Keratinocyte (primary cell): ENCODE measurements around the gene KRT2. TPM values are rescaled to one million over a fixed set of nuclear protein-coding genes. Genes with fewer than 3 reads are reported as not detected.

Experiments
- DNase-seq: peaks from one replicate; pipeline ENCODE4 v3.0.0-alpha.2; 2011; ENCODE audit warnings: low read depth, missing footprints, low spot score
- FAIRE-seq: peaks from 2 replicates; lab custom pipeline; 2011; peaks lifted over from hg19 to GRCh38; lab: Jason Lieb, UNC
- H2AFZ ChIP-seq: 2 replicates; pipeline ENCODE4 v1.6.0; 2012; ENCODE audit warnings: low read length, control low read depth, inconsistent platforms; ENCODE audit not compliant: control insufficient read depth
- H3K27ac ChIP-seq: 2 replicates; pipeline ENCODE4 v1.5.1; 2011; ENCODE audit warnings: low read length; ENCODE audit not compliant: control insufficient read depth, insufficient read depth
- H3K27me3 ChIP-seq: 3 replicates; pipeline ENCODE4 v1.6.0; 2011; ENCODE audit warnings: low read length; ENCODE audit not compliant: control insufficient read depth, insufficient read depth; ENCODE audit errors: extremely low read depth
- H3K36me3 ChIP-seq, 2 experiments: 2 replicates in 1 of 2; 3 replicates in 1 of 2; pipeline ENCODE4 v1.5.1; 2011; ENCODE audit warnings: low read length in 2 of 2, mild to moderate bottlenecking in 1 of 2; ENCODE audit not compliant: control insufficient read depth in 2 of 2, insufficient read depth in 2 of 2; ENCODE audit errors: extremely low read depth in 1 of 2
- H3K4me1 ChIP-seq: 3 replicates; pipeline ENCODE4 v1.5.1; 2011; ENCODE audit warnings: low read length; ENCODE audit not compliant: control insufficient read depth, insufficient read depth; ENCODE audit errors: extremely low read depth
- H3K4me2 ChIP-seq: 3 replicates; pipeline ENCODE4 v1.6.0; 2011; ENCODE audit warnings: low read depth, low read length; ENCODE audit not compliant: control insufficient read depth, insufficient read depth; ENCODE audit errors: extremely low read depth
- H3K4me3 ChIP-seq, 3 experiments: fragments of 200-600 bp in 1 of 3; sonication (generic) in 1 of 3; 2 replicates in 2 of 3; 3 replicates in 1 of 3; pipeline ENCODE4 v1.5.1; 2011 to 2016; ENCODE audit warnings: low read length in 3 of 3, mild to moderate bottlenecking in 3 of 3, control low read depth in 2 of 3, inconsistent platforms in 1 of 3, low read depth in 1 of 3, mixed read lengths in 1 of 3, mixed run types in 1 of 3, moderate library complexity in 1 of 3; ENCODE audit not compliant: control insufficient read depth in 2 of 3, insufficient read depth in 2 of 3; ENCODE audit errors: extremely low read depth in 1 of 3
- H3K79me2 ChIP-seq: 2 replicates; pipeline ENCODE4 v1.6.0; 2012; ENCODE audit warnings: low read length; ENCODE audit not compliant: control insufficient read depth, insufficient read depth
- H3K9ac ChIP-seq: 3 replicates; pipeline ENCODE4 v1.6.0; 2011; ENCODE audit warnings: low read length; ENCODE audit not compliant: control insufficient read depth, insufficient read depth; ENCODE audit errors: extremely low read depth
- H3K9me1 ChIP-seq: 3 replicates; pipeline ENCODE4 v1.6.0; 2011; ENCODE audit warnings: low read length; ENCODE audit not compliant: control insufficient read depth, insufficient read depth; ENCODE audit errors: extremely low read depth
- H3K9me3 ChIP-seq: 2 replicates; pipeline ENCODE4 v1.5.1; 2012; ENCODE audit warnings: low read depth, low read length; ENCODE audit not compliant: control insufficient read depth
- H4K20me1 ChIP-seq: 3 replicates; pipeline ENCODE4 v1.6.0; 2011; ENCODE audit warnings: low read length; ENCODE audit not compliant: control insufficient read depth, insufficient read depth; ENCODE audit errors: extremely low read depth
- EZH2 ChIP-seq: IDR thresholded peaks from one replicate; pipeline ENCODE4 v1.6.1; 2012; ENCODE audit warnings: inconsistent platforms, mild to moderate bottlenecking, low read length, moderate library complexity
- dilution Hi-C: fragments of 300-500 bp; cut with MboI; formaldehyde crosslinking; loops from one replicate; pipeline ENCODE4 v1.7.0; 2020; ENCODE audit warnings: low sequenced_read_pairs; ENCODE audit not compliant: extremely low pct_ligation_motif_present
- polyA plus RNA-seq, 5 experiments: library from polyadenylated mRNA; depleted of rRNA in 3 of 5; stranded (reverse) in 3 of 5; stranded (forward) in 1 of 5; unstranded in 1 of 5; fragments of >200 nt; gene quantifications; 1 replicate in 1 of 5; 2 replicates in 3 of 5; 3 replicates in 1 of 5; pipeline versions ENCODE4 v1.2.1 to v1.2.3, GENCODE V29; 2011 to 2012; ENCODE audit warnings: missing spikeins in 2 of 5, low read depth in 1 of 5, low replicate concordance in 1 of 5
- TF ChIP-seq, protein P1 (sequence below), 3 experiments: IDR thresholded peaks in 1 of 3; conservative IDR thresholded peaks in 1 of 3; optimal IDR thresholded peaks in 1 of 3; 2 replicates in 2 of 3; 3 replicates in 1 of 3; pipeline versions ENCODE3 to v1.5.1; 2011; ENCODE audit warnings: low read length in 3 of 3, mild to moderate bottlenecking in 3 of 3, moderate library complexity in 2 of 3, control low read depth in 1 of 3, inconsistent platforms in 1 of 3; ENCODE audit not compliant: insufficient read depth in 2 of 3; ENCODE audit errors: extremely low read depth in 1 of 3

The KRT2 gene
- polyA plus RNA-seq, 1 donor (not counting 4 experiments of a cell fraction or from before 2014, with no cell fraction given), result 0.69 TPM

DNA sequence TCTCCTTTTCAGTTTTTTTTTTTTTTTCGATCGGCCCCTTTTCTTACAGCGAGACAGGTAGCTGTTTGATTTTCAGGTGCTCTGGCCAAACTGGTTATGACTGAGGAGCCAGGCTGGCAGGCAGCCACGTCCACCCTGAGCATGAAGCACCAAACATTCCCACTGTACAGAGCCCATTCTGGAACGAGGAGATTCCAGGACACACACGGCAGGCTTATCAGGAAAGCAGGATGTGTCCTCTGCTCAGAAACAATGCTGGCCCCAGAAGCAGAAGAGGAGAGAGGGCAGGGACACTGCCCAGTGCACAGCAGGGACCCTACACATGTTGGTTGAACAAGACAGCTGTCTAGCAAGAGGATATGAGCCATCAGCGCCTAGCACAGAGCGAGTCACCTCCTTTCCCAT is 3.7 kb upstream of the KRT2 start:
- FAIRE-seq (peak; percentile 46), DNase-seq (no peak)
- TF ChIP-seq EZH2, result no peak
- TF ChIP-seq, protein P1, sequence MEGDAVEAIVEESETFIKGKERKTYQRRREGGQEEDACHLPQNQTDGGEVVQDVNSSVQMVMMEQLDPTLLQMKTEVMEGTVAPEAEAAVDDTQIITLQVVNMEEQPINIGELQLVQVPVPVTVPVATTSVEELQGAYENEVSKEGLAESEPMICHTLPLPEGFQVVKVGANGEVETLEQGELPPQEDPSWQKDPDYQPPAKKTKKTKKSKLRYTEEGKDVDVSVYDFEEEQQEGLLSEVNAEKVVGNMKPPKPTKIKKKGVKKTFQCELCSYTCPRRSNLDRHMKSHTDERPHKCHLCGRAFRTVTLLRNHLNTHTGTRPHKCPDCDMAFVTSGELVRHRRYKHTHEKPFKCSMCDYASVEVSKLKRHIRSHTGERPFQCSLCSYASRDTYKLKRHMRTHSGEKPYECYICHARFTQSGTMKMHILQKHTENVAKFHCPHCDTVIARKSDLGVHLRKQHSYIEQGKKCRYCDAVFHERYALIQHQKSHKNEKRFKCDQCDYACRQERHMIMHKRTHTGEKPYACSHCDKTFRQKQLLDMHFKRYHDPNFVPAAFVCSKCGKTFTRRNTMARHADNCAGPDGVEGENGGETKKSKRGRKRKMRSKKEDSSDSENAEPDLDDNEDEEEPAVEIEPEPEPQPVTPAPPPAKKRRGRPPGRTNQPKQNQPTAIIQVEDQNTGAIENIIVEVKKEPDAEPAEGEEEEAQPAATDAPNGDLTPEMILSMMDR (optimal IDR thresholded peaks at IDR 0.05 in 1 of 3, IDR thresholded peaks at IDR 0.05 in 1 of 3, conservative IDR thresholded peaks at IDR 0.05 in 1 of 3; ENCODE audit: extremely low read depth in 1 of 3, insufficient read depth in 2 of 3, low read length in 3 of 3), result no peak
- H3K27me3 ChIP-seq, result peaks cover 5% of the 10 kb centered on the region
- H3K9me3 ChIP-seq, result peaks cover 2% of the 10 kb centered on the region
- H3K79me2 ChIP-seq, result no peaks in the 10 kb centered on the region
- H3K9ac ChIP-seq, result no peak overlapping the region
- no peaks in the 10 kb centered on the region for H3K36me3 ChIP-seq
- H3K4me1 ChIP-seq, result peaks cover 14% of the 10 kb centered on the region
- H3K4me2 ChIP-seq, result peak overlapping the region; percentile 1
- no peak overlapping the region for H3K4me3 ChIP-seq
- H2AFZ ChIP-seq, result no peak overlapping the region
- H4K20me1 ChIP-seq, result no peaks in the 10 kb centered on the region
- dilution Hi-C loops, result no loop called here
- H3K27ac ChIP-seq, result no peak overlapping the region
- no peaks in the 10 kb centered on the region for H3K9me1 ChIP-seq

DNA sequence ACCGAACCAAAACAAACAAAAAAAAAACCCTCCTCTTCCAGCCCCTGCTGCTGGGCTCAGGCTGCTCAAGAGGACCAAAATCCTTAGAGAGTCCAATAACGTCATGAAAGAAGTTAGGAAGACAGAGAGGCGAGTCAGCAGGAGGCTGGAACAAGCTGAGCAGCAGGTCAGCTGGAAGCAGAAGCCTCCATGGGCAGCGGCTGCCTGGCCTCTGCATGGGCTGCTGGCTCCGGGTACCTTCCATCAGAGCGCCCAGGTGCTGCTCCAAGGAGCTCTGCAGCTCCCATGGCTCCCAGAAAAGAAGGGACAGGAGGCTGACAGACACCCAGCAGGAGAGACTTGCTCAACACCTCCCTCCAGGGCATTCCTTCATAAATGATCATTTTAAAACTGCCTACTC is 3.2 kb upstream of the KRT2 start:
- H3K4me2 ChIP-seq, result peak overlapping the region; percentile 1
- H3K27me3 ChIP-seq, result peaks cover 6% of the 10 kb centered on the region
- peaks cover 15% of the 10 kb centered on the region for H3K4me1 ChIP-seq
- H3K4me3 ChIP-seq, result no peak overlapping the region
- H3K79me2 ChIP-seq, result no peaks in the 10 kb centered on the region
- no peak overlapping the region for H3K9ac ChIP-seq
- no peak for TF ChIP-seq EZH2
- TF ChIP-seq, protein P1 (optimal IDR thresholded peaks at IDR 0.05 in 1 of 3, IDR thresholded peaks at IDR 0.05 in 1 of 3, conservative IDR thresholded peaks at IDR 0.05 in 1 of 3; ENCODE audit: extremely low read depth in 1 of 3, insufficient read depth in 2 of 3, low read length in 3 of 3), result no peak
- H3K9me1 ChIP-seq, result no peaks in the 10 kb centered on the region
- FAIRE-seq (peak; percentile 20), DNase-seq (no peak)
- no peak overlapping the region for H3K27ac ChIP-seq
- no peak overlapping the region for H2AFZ ChIP-seq
- peaks cover 2% of the 10 kb centered on the region for H3K9me3 ChIP-seq
- dilution Hi-C loops, result no loop called here
- H3K36me3 ChIP-seq, result no peaks in the 10 kb centered on the region
- H4K20me1 ChIP-seq, result no peaks in the 10 kb centered on the region
